MCF 10A (cell line): ENCODE results near the gene PRDM10. TPM values are rescaled to one million over a fixed set of nuclear protein-coding genes. Genes with fewer than 3 reads are reported as not detected.

Source experiments
- BruUV-seq: library from RNA; stranded (reverse); fragments of 400-500 nt; replicated peaks from 2 replicates; lab custom pipeline; 2021; lab: Mats Ljungman, UMichigan
- CTCF ChIA-PET: fragments of 300-600 bp; sonication (Branson Sonifier 250); formaldehyde crosslinking; extraction: SDS; loops from one replicate; lab custom pipeline; 2021; ENCODE audit warnings: antibody characterized with exemption, inconsistent platforms; lab: Yijun Ruan, JAX
- POLR2A ChIA-PET: fragments of 300-600, 350-650 bp; sonication (Branson Sonifier 250); formaldehyde crosslinking; extraction: SDS; loops from one replicate; lab custom pipeline; 2020; ENCODE audit warnings: antibody characterized with exemption, inconsistent platforms; lab: Yijun Ruan, JAX
- DNase-seq: peaks from one replicate; pipeline ENCODE4 v3.0.0-alpha.2; 2018; ENCODE audit not compliant: unreplicated experiment
- H3K27ac Mint-ChIP-seq: one replicate; pipeline ENCODE4 v1.8.0; 2022; ENCODE audit warnings: mild to moderate bottlenecking, low read depth, mixed read lengths; ENCODE audit not compliant: unreplicated experiment
- H3K27me3 Mint-ChIP-seq: one replicate; pipeline ENCODE4 v1.8.0; 2022; ENCODE audit warnings: mixed read lengths; ENCODE audit not compliant: insufficient read depth, unreplicated experiment
- H3K36me3 Mint-ChIP-seq: one replicate; pipeline ENCODE4 v1.8.0; 2022; ENCODE audit warnings: mild to moderate bottlenecking, moderate library complexity, mixed read lengths; ENCODE audit not compliant: insufficient read depth, unreplicated experiment
- H3K4me1 Mint-ChIP-seq: one replicate; pipeline ENCODE4 v1.8.0; 2022; ENCODE audit warnings: mixed read lengths; ENCODE audit not compliant: insufficient read depth, unreplicated experiment
- H3K4me3 Mint-ChIP-seq: one replicate; pipeline ENCODE4 v1.8.0; 2022; ENCODE audit warnings: mild to moderate bottlenecking, moderate library complexity, mixed read lengths; ENCODE audit not compliant: unreplicated experiment
- H3K9me3 Mint-ChIP-seq: one replicate; pipeline ENCODE4 v1.8.0; 2022; ENCODE audit warnings: mixed read lengths; ENCODE audit not compliant: unreplicated experiment
- CTCF ChIP-seq: fragments of 200-600 bp; IDR thresholded peaks from one replicate; pipeline ENCODE4 v1.8.0; 2022; ENCODE audit warnings: antibody characterized with exemption, mild to moderate bottlenecking; ENCODE audit not compliant: unreplicated experiment
- intact Hi-C: fragments of 100-400 bp; cut with micrococcal nuclease; formaldehyde crosslinking; loops from 2 replicates; pipeline ENCODE4 v1.14.1; 2022
- total RNA-seq: library from RNA; stranded (reverse); gene quantifications from 2 replicates; pipeline ENCODE4 v1.2.3, GENCODE V29; 2022

The PRDM10 gene
- total RNA-seq, 1 experiment from 2014 or later: 5.1 TPM

- CTCF ChIA-PET: interaction anchor here (0.6 to 1.6 kb wide), 4 partner anchors 10 to 94 kb away, joined by 3 to 4 read pairs (median 3); no protein-coding TSS in a partner anchor
- POLR2A ChIA-PET: interaction anchor here (0.6 to 7.3 kb wide), 9 partner anchors 10 to 173 kb away, joined by 3 to 48 read pairs (median 4); partner anchors contain the start of genes APLP2 and PRDM10
- Mint-ChIP-seq H3K4me1 (peaks cover 16% of the 10 kb centered on the region), H3K27me3 (no peaks in the 10 kb centered on the region), H3K4me3 (no peak overlapping the region), H3K27ac (peak overlapping the region; percentile 3), H3K9me3 (no peaks in the 10 kb centered on the region), H3K36me3 (no peaks in the 10 kb centered on the region)
- BruUV-seq: no TSS peak
- peak; percentile 55 for DNase-seq
- TF ChIP-seq CTCF: no peak
- intact Hi-C loops: loop anchor here (1.0 kb wide), 2 partner anchors 31 to 35 kb away; partner anchors contain the start of gene APLP2
Observed at GRCh38 chr11:130037881-130038585, 35.4 kb upstream of the PRDM10 start.

DNA sequence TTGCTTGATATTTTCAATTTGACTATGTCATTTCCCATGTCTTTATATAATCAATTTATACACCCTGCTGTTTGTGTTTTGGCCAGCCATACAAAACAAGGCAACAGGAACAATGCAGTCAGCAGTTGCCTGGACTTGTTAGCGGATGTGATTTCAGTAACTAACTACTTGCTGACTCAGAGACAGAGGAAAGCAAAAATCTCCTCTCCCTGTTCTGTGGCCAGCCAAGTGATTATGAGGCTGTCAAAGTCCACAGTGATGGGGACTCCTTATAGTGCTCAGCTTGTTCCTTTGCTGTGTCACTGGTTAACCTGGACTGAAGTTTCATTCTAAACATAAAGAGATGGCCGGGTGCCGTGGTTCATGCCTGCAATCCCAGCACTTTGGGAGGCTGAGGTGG is 34.4 kb upstream of the PRDM10 start:
- Mint-ChIP-seq H3K9me3 (no peaks in the 10 kb centered on the region), H3K36me3 (no peaks in the 10 kb centered on the region), H3K4me3 (no peak overlapping the region), H3K4me1 (peaks cover 15% of the 10 kb centered on the region), H3K27me3 (no peaks in the 10 kb centered on the region), H3K27ac (peak overlapping the region; percentile 3)
- DNase-seq: peak; percentile 87
- POLR2A ChIA-PET: interaction anchor here (0.7 to 7.3 kb wide), 10 partner anchors 19 to 127 kb away, joined by 3 to 48 read pairs (median 4); partner anchors contain the start of genes APLP2, PRDM10 and ST14
- CTCF ChIA-PET: no interaction called here
- BruUV-seq: no TSS peak
- no peak for TF ChIP-seq CTCF
- intact Hi-C loops: loop anchor here (1.0 kb wide), 2 partner anchors 32 to 34 kb away; partner anchors contain the start of gene APLP2

GRCh38 chr11:130034236-130034635 is 31.6 kb upstream of the PRDM10 start:
- intact Hi-C loops: no loop called here
- no peak overlapping the region for H3K4me3 Mint-ChIP-seq
- no peak overlapping the region for H3K27ac Mint-ChIP-seq
- CTCF ChIA-PET: no interaction called here
- H3K27me3 Mint-ChIP-seq: no peaks in the 10 kb centered on the region
- BruUV-seq: no TSS peak
- no peaks in the 10 kb centered on the region for H3K36me3 Mint-ChIP-seq
- TF ChIP-seq CTCF: no peak
- no peaks in the 10 kb centered on the region for H3K9me3 Mint-ChIP-seq
- POLR2A ChIA-PET: interaction anchor here (0.6 to 7.3 kb wide), 3 partner anchors 31 to 180 kb away, joined by 3 to 48 read pairs (median 11); partner anchors contain the start of gene PRDM10
- DNase-seq: no peak
- H3K4me1 Mint-ChIP-seq: peaks cover 16% of the 10 kb centered on the region

- Mint-ChIP-seq H3K27ac (no peak overlapping the region), H3K4me1 (peaks cover 14% of the 10 kb centered on the region), H3K9me3 (no peaks in the 10 kb centered on the region), H3K4me3 (no peak overlapping the region), H3K27me3 (no peaks in the 10 kb centered on the region), H3K36me3 (no peaks in the 10 kb centered on the region)
- BruUV-seq: no TSS peak
- ChIA-PET CTCF (interaction anchor here (0.6 to 1.3 kb wide), 3 partner anchors 29 to 107 kb away, joined by 3 read pairs; no protein-coding TSS in a partner anchor), POLR2A (interaction anchor here (7.3 kb wide), 1 partner anchor 30 kb away, joined by 48 read pairs; the partner anchor contains the start of gene PRDM10)
- no peak for TF ChIP-seq CTCF
- intact Hi-C loops: no loop called here
- DNase-seq: no peak
Observed at GRCh38 chr11:130032931-130033330, 30.3 kb upstream of the PRDM10 start.
